AG09309 (cell line): Measurements from ENCODE around the gene MAPK8IP1.

ENCODE experiments used
- DNase-seq: peaks from one replicate; pipeline ENCODE4 v3.0.0-alpha.2; 2010; ENCODE audit warnings: low read depth
- H3K4me3 ChIP-seq: 2 replicates; pipeline ENCODE4 v1.5.1; 2011; ENCODE audit warnings: mild to moderate bottlenecking, low read depth, low read length, moderate library complexity; ENCODE audit not compliant: control insufficient read depth
- CTCF ChIP-seq: IDR thresholded peaks from 2 replicates; pipeline ENCODE4 v1.5.1; 2011; ENCODE audit warnings: mild to moderate bottlenecking, low read depth, low read length, inconsistent platforms; ENCODE audit not compliant: insufficient read depth, control insufficient read depth; ENCODE audit errors: missing control alignments

The MAPK8IP1 gene

GRCh38 chr11:45934580-45935318 is 49.3 kb downstream of the MAPK8IP1 start:
- TF ChIP-seq CTCF: no peak
- no peak overlapping the region for H3K4me3 ChIP-seq
- DNase-seq: no peak

- no peak overlapping the region for H3K4me3 ChIP-seq
- no peak for DNase-seq
- no peak for TF ChIP-seq CTCF
Measured at GRCh38 chr11:45935349-45936064, 50.1 kb downstream of the MAPK8IP1 start.

- no peak for TF ChIP-seq CTCF
Measured at GRCh38 chr11:45936511-45937054, 51.1 kb downstream of the MAPK8IP1 start.

GRCh38 chr11:45937916-45938315 is 52.5 kb downstream of the MAPK8IP1 start:
- no peak for DNase-seq
- no peak for TF ChIP-seq CTCF
- no peak overlapping the region for H3K4me3 ChIP-seq

More at GRCh38 chr11:45936511-45937054, 51.1 kb downstream of the MAPK8IP1 start:
- no peak for DNase-seq
- no peak overlapping the region for H3K4me3 ChIP-seq

GRCh38 chr11:45939836-45940235 is 54.4 kb downstream of the MAPK8IP1 start:
- no peak for TF ChIP-seq CTCF
- DNase-seq: no peak
- H3K4me3 ChIP-seq: no peak overlapping the region

GRCh38 chr11:45941285-45941684 is 55.8 kb downstream of the MAPK8IP1 start:
- no peak overlapping the region for H3K4me3 ChIP-seq
- no peak for TF ChIP-seq CTCF
- no peak for DNase-seq
